ENCODE data around the gene PPFIA1. TPM values are rescaled to one million over a fixed set of nuclear protein-coding genes. Genes with fewer than 3 reads are reported as not detected.
A peak's percentile ranks its signal among the peaks of the same experiment; 100 is the strongest.

The PPFIA1 gene
- total RNA-seq, 1 donor from 2014 or later = 38.6 TPM

DNA sequence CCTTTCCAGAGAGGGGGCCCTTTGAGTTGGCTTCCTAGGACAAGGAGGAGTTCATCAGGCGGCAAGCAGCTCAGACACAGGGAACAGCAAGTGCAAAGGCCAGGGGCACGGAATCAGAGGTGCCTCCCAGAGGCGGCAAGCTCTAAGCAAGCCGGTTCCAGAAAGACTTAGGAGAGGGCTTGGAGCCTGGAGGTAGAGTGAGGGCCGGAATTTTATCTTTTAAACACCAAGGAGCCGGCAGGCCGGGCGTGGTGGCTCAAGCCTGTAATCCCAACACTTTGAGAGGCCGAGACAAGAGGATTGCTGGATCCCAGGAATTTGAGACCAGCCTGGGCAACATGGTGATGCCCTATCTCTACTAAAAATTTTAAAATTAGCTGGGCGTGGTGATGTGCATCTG, 40.8 kb upstream of the PPFIA1 start:
- DNase-seq (ENCODE audit: low read depth) = no peak
- H3K27me3 ChIP-seq (ENCODE audit: control insufficient read depth, insufficient read depth, low read length) = no peaks in the 10 kb centered on the region
- no peaks in the 10 kb centered on the region for H3K36me3 ChIP-seq (ENCODE audit: control insufficient read depth, insufficient read depth, low read length)
- no peak overlapping the region for H3K4me3 ChIP-seq (ENCODE audit: low read depth, low read length)
- TF ChIP-seq, protein P1, sequence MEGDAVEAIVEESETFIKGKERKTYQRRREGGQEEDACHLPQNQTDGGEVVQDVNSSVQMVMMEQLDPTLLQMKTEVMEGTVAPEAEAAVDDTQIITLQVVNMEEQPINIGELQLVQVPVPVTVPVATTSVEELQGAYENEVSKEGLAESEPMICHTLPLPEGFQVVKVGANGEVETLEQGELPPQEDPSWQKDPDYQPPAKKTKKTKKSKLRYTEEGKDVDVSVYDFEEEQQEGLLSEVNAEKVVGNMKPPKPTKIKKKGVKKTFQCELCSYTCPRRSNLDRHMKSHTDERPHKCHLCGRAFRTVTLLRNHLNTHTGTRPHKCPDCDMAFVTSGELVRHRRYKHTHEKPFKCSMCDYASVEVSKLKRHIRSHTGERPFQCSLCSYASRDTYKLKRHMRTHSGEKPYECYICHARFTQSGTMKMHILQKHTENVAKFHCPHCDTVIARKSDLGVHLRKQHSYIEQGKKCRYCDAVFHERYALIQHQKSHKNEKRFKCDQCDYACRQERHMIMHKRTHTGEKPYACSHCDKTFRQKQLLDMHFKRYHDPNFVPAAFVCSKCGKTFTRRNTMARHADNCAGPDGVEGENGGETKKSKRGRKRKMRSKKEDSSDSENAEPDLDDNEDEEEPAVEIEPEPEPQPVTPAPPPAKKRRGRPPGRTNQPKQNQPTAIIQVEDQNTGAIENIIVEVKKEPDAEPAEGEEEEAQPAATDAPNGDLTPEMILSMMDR (IDR thresholded peaks at IDR 0.05; ENCODE audit: insufficient read depth, low read length, poor library complexity, severe bottlenecking) = no peak

DNA sequence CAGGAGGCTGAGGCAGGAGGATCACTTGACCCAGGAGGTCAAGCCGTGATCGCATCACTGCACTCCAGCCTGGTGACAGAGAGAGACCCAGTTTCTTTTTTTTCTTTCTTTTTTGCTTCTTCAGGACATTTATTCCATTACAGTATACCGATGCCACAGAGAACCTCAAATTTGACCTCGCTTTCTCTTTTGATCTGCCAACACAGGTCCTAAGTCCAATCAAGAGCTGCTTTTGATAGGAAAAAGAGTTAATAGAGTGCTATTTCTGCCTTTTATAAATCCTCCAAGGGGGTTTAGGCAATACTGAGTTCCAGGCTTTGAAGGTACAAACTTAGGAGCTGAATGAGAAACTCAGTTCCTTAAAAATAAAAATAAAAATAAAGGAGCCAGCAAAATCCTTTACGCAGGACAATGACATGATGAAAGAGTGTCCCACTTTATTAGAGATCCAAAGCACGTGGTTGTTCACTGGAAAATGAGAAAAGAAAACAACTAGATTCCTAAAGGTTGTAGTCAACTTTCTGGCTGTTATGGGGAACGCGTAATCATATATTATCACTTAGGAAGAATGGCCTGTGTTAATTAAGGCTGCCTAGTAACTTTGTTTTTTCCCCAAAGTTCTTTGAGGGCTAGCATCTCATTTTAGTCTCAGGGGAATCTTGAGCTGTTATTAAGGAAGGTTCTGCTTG, 40.2 kb upstream of the PPFIA1 start:
- H3K4me3 ChIP-seq (ENCODE audit: low read depth, low read length) = no peak overlapping the region
- H3K27me3 ChIP-seq (ENCODE audit: control insufficient read depth, insufficient read depth, low read length) = no peaks in the 10 kb centered on the region
- DNase-seq (ENCODE audit: low read depth) = no peak
- no peaks in the 10 kb centered on the region for H3K36me3 ChIP-seq (ENCODE audit: control insufficient read depth, insufficient read depth, low read length)
- TF ChIP-seq, protein P1 (IDR thresholded peaks at IDR 0.05; ENCODE audit: insufficient read depth, low read length, poor library complexity, severe bottlenecking) = no peak

DNA sequence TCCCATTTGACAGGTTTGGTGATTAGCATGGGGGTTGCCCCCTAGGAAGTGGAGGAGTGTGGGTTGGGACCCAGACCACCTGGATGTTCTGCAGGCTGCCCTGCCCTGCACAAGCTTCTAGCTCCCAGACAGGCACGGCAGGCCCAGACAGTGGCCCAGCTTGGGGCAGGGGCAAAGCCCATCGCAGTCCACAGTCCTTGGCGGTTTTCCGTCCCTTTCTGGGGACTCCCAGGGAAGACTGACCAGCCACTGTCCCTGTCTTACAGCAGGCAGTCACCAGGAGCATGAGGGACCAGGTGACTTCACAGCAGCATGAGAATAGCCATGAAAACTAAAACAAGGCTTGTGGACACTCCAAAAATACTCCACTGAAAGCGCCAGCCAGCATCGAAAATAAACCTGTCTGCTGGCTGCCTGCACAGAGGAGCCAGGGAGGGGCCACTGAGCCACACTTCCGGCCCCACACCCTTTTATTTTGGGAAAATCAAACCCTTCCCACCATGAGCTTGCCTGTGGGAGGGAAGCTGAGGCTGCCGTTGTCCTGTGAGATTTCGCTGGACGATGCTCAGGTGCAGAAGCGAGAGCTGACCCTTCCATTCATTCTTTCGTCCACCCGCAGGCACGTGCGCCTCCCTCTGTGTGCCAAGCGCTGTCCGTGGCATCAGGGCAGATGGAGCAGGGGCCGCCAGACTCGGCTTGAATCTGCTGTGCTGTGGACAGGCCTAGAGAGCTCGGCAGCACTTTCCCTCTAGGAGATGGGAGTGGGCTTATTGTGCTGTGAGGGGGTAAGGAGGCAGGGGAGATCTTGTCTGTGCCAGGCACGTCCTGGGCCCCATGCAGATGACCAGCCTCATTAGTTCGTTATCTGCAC, 39.4 kb upstream of the PPFIA1 start:
- no peaks in the 10 kb centered on the region for H3K27me3 ChIP-seq (ENCODE audit: control insufficient read depth, insufficient read depth, low read length)
- no peak for DNase-seq (ENCODE audit: low read depth)
- H3K4me3 ChIP-seq (ENCODE audit: low read depth, low read length) = no peak overlapping the region
- TF ChIP-seq, protein P1 (IDR thresholded peaks at IDR 0.05; ENCODE audit: insufficient read depth, low read length, poor library complexity, severe bottlenecking) = no peak
- no peaks in the 10 kb centered on the region for H3K36me3 ChIP-seq (ENCODE audit: control insufficient read depth, insufficient read depth, low read length)

DNA sequence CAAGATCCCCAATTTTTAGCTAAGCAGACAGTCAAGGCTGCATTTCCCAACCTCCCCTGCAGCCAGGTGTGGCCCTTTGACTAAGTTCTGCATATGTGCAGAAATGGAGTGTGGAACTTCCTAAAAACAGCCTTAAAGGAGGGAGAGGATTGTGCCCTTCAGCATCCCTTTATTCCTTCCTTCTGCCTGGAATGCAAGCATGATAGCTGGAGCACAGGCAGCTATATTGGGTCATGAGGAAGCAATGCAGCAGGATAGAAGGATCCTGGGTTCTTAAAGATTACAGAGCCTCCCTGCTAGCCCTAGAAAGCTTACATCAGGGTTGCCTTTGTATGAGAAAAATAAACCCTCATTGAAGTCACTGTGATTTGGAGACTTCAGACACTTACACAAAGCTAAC, 37.5 kb upstream of the PPFIA1 start:
- no peak overlapping the region for H3K4me3 ChIP-seq (ENCODE audit: low read depth, low read length)
- TF ChIP-seq, protein P1 (IDR thresholded peaks at IDR 0.05; ENCODE audit: insufficient read depth, low read length, poor library complexity, severe bottlenecking) = no peak

DNA sequence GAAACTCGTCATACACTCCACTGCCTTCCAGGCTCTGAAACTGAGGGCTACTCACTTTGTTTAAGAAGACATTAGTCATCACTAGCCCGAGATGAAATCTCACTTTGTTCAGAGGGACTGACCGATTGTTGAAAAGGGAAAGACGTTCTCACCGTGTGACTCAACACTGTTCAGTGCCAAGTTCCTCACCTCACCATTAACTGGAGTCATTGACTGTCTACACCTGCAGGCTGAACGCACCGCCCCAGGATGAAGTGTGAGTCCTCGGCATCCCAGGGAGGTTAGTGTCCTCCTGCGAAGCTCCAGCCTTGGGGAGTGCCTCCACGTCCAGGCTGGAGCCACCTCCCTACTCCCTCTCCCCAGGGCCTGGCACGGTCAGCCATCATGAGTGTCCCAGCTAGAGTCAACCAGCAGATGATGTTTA, 37.0 kb upstream of the PPFIA1 start:
- TF ChIP-seq, protein P1 (IDR thresholded peaks at IDR 0.05; ENCODE audit: insufficient read depth, low read length, poor library complexity, severe bottlenecking) = no peak
- no peak overlapping the region for H3K4me3 ChIP-seq (ENCODE audit: low read depth, low read length)
- DNase-seq (ENCODE audit: low read depth) = peak; percentile 99
- H3K27me3 ChIP-seq (ENCODE audit: control insufficient read depth, insufficient read depth, low read length) = no peaks in the 10 kb centered on the region
- H3K36me3 ChIP-seq (ENCODE audit: control insufficient read depth, insufficient read depth, low read length) = no peaks in the 10 kb centered on the region

More for the DNA sequence above, 37.5 kb upstream of the PPFIA1 start:
- DNase-seq (ENCODE audit: low read depth) = no peak
- Histone ChIP-seq H3K36me3 (ENCODE audit: control insufficient read depth, insufficient read depth, low read length) (no peaks in the 10 kb centered on the region), H3K27me3 (ENCODE audit: control insufficient read depth, insufficient read depth, low read length) (no peaks in the 10 kb centered on the region)
